HL-60 (cell line): ENCODE measurements around the gene FXN.

Source experiments
- DNase-seq, 2 experiments: peaks; one replicate each; pipeline ENCODE4 v3.0.0-alpha.2; 2010 to 2020; ENCODE audit warnings: low read depth in 1 of 2, low spot score in 1 of 2
- H3K27ac ChIP-seq: fragments of 250-450 bp; sonication (Bioruptor Pico); replicated peaks from 2 replicates; pipeline ENCODE4 v1.5.1; 2020; ENCODE audit warnings: mild to moderate bottlenecking, moderate library complexity
- H3K27me3 ChIP-seq: fragments of 250-450 bp; sonication (Bioruptor Pico); 2 replicates; pipeline ENCODE4 v1.5.1; 2021; ENCODE audit warnings: mild to moderate bottlenecking, moderate library complexity; ENCODE audit not compliant: insufficient read depth, poor library complexity, severe bottlenecking
- H3K4me3 ChIP-seq: replicated peaks from 2 replicates; pipeline ENCODE4 v1.5.1; 2011; ENCODE audit warnings: mild to moderate bottlenecking, control low read depth, low read length; ENCODE audit not compliant: insufficient read depth
- CTCF ChIP-seq: IDR thresholded peaks from one replicate; pipeline ENCODE4 v1.5.1; 2011; ENCODE audit warnings: low read length, control low read depth, inconsistent platforms; ENCODE audit not compliant: insufficient read depth
- GABPA ChIP-seq: IDR thresholded peaks from 2 replicates; pipeline ENCODE4 v1.6.1; 2012; ENCODE audit warnings: low read depth
- POLR2AphosphoS5 ChIP-seq: IDR thresholded peaks from 2 replicates; pipeline ENCODE4 v1.6.1; 2012; ENCODE audit warnings: low read depth
- REST ChIP-seq: IDR thresholded peaks from 2 replicates; pipeline ENCODE4 v1.6.1; 2012; ENCODE audit warnings: low read depth; ENCODE audit not compliant: insufficient replicate concordance
- SPI1 ChIP-seq: IDR thresholded peaks from 2 replicates; pipeline ENCODE4 v1.6.1; 2012; ENCODE audit warnings: low read depth, mild to moderate bottlenecking, borderline replicate concordance

The FXN gene

GRCh38 chr9:69081261-69081660, 45.7 kb downstream of the FXN start:
- Histone ChIP-seq H3K4me3 (no peak overlapping the region), H3K27me3 (no peaks in the 10 kb centered on the region), H3K27ac (no peak overlapping the region)
- no peak for DNase-seq
- no peak for TF ChIP-seq REST

- no peak for DNase-seq
- no peak for TF ChIP-seq CTCF
- Histone ChIP-seq H3K4me3 (no peak overlapping the region), H3K27me3 (no peaks in the 10 kb centered on the region), H3K27ac (no peak overlapping the region)
Measured at GRCh38 chr9:69083321-69083720, 47.8 kb downstream of the FXN start.

GRCh38 chr9:69085569-69086283, 50.2 kb downstream of the FXN start:
- Histone ChIP-seq H3K27ac (no peak overlapping the region), H3K27me3 (no peaks in the 10 kb centered on the region), H3K4me3 (no peak overlapping the region)
- TF ChIP-seq GABPA (no peak), CTCF (no peak), REST (no peak), POLR2AphosphoS5 (no peak), SPI1 (no peak)
- DNase-seq = no peak

GRCh38 chr9:69086312-69086711, 50.8 kb downstream of the FXN start:
- Histone ChIP-seq H3K27me3 (no peaks in the 10 kb centered on the region), H3K4me3 (no peak overlapping the region), H3K27ac (no peak overlapping the region)
- TF ChIP-seq POLR2AphosphoS5 (no peak), REST (no peak), GABPA (no peak), SPI1 (no peak), CTCF (no peak)
- no peak for DNase-seq
